Measurements from ENCODE around the gene KIF1B. TPM values are rescaled to one million over a fixed set of nuclear protein-coding genes. Genes with fewer than 3 reads are reported as not detected.

The KIF1B gene
- total and polyA plus RNA-seq, 7 donors: 4.8 to 78.4 (median 46.4) TPM

- H3K36me3 ChIP-seq: peaks cover 18 to 95% (median 54%) of the 10 kb centered on the region in 4 donors
- WGBS, 2 donors: 81 to 86% methylated on average over 7 of the region's 7 CpGs
- intact Hi-C loops (cut with DNase I): no loop called here
Observed at GRCh38 chr1:10168912-10169514, 41.4 kb upstream of the KIF1B start.

GRCh38 chr1:10170239-10170574, 40.2 kb upstream of the KIF1B start:
- peaks cover 10 to 91% (median 51%) of the 10 kb centered on the region in 4 donors for H3K36me3 ChIP-seq
- H3K4me1 ChIP-seq: no peaks in the 10 kb centered on the region
- TF ChIP-seq EP300 (IDR thresholded peaks at IDR 0.05) (no peak), POLR2A (IDR thresholded peaks at IDR 0.05) (no peak), POLR2AphosphoS5 (IDR thresholded peaks at IDR 0.05) (no peak), CTCF (IDR thresholded peaks at IDR 0.05) (no peak)
- no peak overlapping the region for H3K4me3 ChIP-seq
- H3K27me3 ChIP-seq: no peaks in the 10 kb centered on the region
- WGBS, 2 donors: 43 to 74% methylated on average over 2 of the region's 2 CpGs
- intact Hi-C loops (cut with DNase I): no loop called here
- H3K27ac ChIP-seq: no peak overlapping the region
- no peak for DNase-seq
- no peaks in the 10 kb centered on the region for H3K9me3 ChIP-seq

More at GRCh38 chr1:10168912-10169514, 41.4 kb upstream of the KIF1B start:
- no peaks in the 10 kb centered on the region for H3K4me1 ChIP-seq
- no peaks in the 10 kb centered on the region for H3K27me3 ChIP-seq
- no peaks in the 10 kb centered on the region for H3K9me3 ChIP-seq
- no peak for DNase-seq
- H3K4me3 ChIP-seq: no peak overlapping the region
- H3K27ac ChIP-seq: no peak overlapping the region
- TF ChIP-seq POLR2AphosphoS5 (IDR thresholded peaks at IDR 0.05) (no peak), EP300 (IDR thresholded peaks at IDR 0.05) (no peak), CTCF (IDR thresholded peaks at IDR 0.05) (no peak), POLR2A (IDR thresholded peaks at IDR 0.05) (no peak)

- H3K27ac ChIP-seq: no peak overlapping the region
- DNase-seq: no peak
- no peaks in the 10 kb centered on the region for H3K9me3 ChIP-seq
- WGBS, 2 donors: 91 to 94% methylated on average over 16 of the region's 16 CpGs
- TF ChIP-seq POLR2AphosphoS5 (IDR thresholded peaks at IDR 0.05) (no peak), POLR2A (IDR thresholded peaks at IDR 0.05) (no peak), EP300 (IDR thresholded peaks at IDR 0.05) (no peak)
- no peaks in the 10 kb centered on the region for H3K27me3 ChIP-seq
- no peak overlapping the region for H3K4me3 ChIP-seq
- intact Hi-C loops (cut with DNase I): no loop called here
- no peaks in the 10 kb centered on the region for H3K4me1 ChIP-seq
- H3K36me3 ChIP-seq: peaks cover 10 to 87% (median 42%) of the 10 kb centered on the region in 4 donors
Observed at GRCh38 chr1:10171105-10171767, 39.1 kb upstream of the KIF1B start.

- Histone ChIP-seq H3K36me3 (peaks cover 10 to 82% (median 39%) of the 10 kb centered on the region in 4 donors), H3K4me1 (no peaks in the 10 kb centered on the region), H3K9me3 (no peaks in the 10 kb centered on the region), H3K27ac (no peak overlapping the region), H3K27me3 (no peaks in the 10 kb centered on the region), H3K4me3 (no peak overlapping the region)
- TF ChIP-seq CTCF (IDR thresholded peaks at IDR 0.05) (no peak), POLR2AphosphoS5 (IDR thresholded peaks at IDR 0.05) (no peak), POLR2A (IDR thresholded peaks at IDR 0.05) (no peak), EP300 (IDR thresholded peaks at IDR 0.05) (no peak)
- 92 to 94% methylated on average over 8 of the region's 8 CpGs for WGBS, 2 donors
- intact Hi-C loops (cut with DNase I): no loop called here
- no peak for DNase-seq
Observed at GRCh38 chr1:10171995-10172669, 38.2 kb upstream of the KIF1B start.

- Histone ChIP-seq H3K27ac (no peak overlapping the region), H3K4me3 (no peak overlapping the region), H3K4me1 (no peaks in the 10 kb centered on the region), H3K27me3 (no peaks in the 10 kb centered on the region), H3K9me3 (no peaks in the 10 kb centered on the region), H3K36me3 (peaks cover 10 to 75% (median 31%) of the 10 kb centered on the region in 4 donors)
- whole genome bisulfite sequencing, 2 donors: 89 to 95% methylated on average over 10 of the region's 10 CpGs
- DNase-seq: no peak
- intact Hi-C loops (cut with DNase I): no loop called here
- no peak for TF ChIP-seq CTCF (IDR thresholded peaks at IDR 0.05)
- no peak for TF ChIP-seq POLR2A (IDR thresholded peaks at IDR 0.05)
- TF ChIP-seq POLR2AphosphoS5 (IDR thresholded peaks at IDR 0.05): no peak
- TF ChIP-seq EP300 (IDR thresholded peaks at IDR 0.05): no peak
Observed at GRCh38 chr1:10173582-10173981, 36.8 kb upstream of the KIF1B start.

All from sigmoid colon (tissue), 7 donors.